Mucosa of gallbladder (tissue), 1 donor: Measurements from ENCODE around the gene TYMS. TPM values are rescaled to one million over a fixed set of nuclear protein-coding genes. Genes with fewer than 3 reads are reported as not detected.

Source experiments
- DNase-seq: peaks from one replicate; pipeline ENCODE4 v3.0.0-alpha.2; 2020; ENCODE audit warnings: low spot score
- total RNA-seq: library from RNA; stranded (reverse); gene quantifications from one replicate; pipeline ENCODE4 v1.2.1, GENCODE V29; 2021
- donor health status: DM: no; HTN: no; CAD: no.

TYMS gene
- total RNA-seq, 1 donor from 2014 or later, result 5.8 TPM

DNA sequence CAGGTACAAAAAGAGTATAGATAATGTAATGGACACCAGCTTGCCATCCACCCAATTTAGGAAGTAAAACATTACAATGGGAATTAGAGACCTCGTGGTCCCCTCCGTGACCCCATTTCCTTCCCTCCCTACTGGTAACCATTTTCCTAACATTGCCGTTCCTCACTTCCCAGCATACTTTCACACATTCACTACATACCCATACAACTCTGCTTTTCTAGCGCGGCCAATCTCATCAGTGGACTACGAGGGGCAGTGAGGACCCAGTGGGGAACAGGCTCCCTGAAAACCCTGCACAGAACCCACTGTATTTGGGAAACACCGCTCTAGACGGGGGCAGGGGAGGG, 53.8 kb downstream of the TYMS start:
- DNase-seq, result no peak

DNA sequence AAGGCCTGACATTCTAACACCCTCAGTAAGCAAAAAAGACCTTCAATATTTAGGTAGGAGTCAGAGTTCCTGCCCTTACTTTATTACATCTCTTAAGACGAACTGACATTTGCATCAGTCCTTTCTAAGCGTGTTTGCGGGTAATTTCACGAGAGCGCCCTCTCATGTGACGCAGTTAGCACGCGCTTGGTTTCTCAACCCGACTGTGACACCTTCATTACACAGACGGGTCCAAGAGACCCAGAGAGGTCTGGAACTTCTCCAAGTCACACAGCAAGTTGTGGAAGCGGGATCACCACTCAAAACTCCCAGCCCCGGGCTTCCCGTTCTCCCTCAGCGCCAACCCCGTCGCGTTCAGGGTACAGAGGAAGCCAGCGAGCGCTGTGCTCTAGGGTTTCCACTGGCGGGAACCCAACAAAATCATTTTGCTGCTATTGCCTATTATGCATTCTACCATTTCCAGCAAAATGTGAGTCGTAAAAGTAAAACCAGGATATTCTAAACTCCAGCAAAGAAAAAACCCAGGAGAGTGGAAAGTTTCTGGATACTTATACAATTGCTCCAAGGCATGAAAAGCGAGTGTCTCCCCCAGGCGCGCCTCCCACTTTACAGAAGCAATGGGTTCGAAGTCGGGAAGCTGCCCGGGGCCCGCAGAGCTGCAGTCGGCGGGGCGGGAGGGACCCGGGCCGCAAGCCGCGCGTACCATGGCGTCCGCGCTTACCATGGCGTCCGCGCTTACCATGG, 54.4 kb downstream of the TYMS start:
- peak; percentile 84 for DNase-seq

DNA sequence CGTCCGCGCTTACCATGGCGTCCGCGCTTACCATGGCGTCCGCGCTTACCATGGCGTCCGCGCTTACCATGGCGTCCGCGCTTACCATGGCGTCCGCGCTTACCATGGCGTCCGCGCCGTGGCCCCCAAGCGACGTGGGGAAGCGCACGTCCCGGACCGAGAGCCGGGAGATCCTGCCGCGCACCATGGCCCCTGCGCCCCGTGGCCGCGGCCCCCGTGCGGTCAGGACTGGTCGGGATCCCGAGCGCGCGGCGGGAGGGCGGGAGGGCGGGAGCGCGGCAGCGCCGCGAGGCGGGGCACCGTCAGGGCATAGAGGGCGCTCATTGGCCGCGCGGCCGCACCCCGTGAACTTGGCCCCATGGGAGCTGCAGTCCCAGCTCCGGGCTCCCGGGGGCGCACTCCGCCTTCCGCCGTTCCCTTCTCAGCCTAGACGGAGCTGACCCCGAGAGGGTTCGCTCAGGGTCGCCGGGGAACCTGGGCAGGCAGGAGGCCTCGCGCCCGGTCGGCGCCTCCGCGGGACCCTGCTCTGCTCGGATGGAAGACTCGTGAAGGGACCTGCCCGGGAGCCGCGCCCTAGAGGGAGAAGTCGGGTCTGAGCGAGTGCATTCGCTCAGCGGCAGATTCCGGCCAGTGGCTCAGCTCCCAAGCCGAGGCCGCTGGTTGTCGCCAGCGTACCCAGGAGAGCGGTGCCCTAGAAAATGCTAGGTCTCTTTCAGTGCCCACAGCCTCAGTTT, 55.1 kb downstream of the TYMS start, which contains the start of gene ENOSF1:
TSS of gene ENOSF1 (minus strand) at position 230 of the 734 bp plus-strand sequence. CDS start at position 187, 43 bp downstream.
- DNase-seq, result peak; percentile 82

- DNase-seq, result no peak
Measured at GRCh38 chr18:713135-713490, 55.7 kb downstream of the TYMS start.

GRCh38 chr18:715626-716025, 58.2 kb downstream of the TYMS start:
- DNase-seq, result no peak

GRCh38 chr18:717003-717402, 59.5 kb downstream of the TYMS start:
- DNase-seq, result no peak

Other genes with a start within 250 kb of the TYMS start
- 4.9 TPM for gene COLEC12, start 157.0 kb upstream of the TYMS start, total RNA-seq
- gene CETN1, start 77.3 kb upstream of the TYMS start, total RNA-seq, result not detected
- gene CLUL1, start 60.7 kb upstream of the TYMS start, total RNA-seq, result 0.46 TPM
- 58.4 TPM for gene ENOSF1, start 55.0 kb downstream of the TYMS start, total RNA-seq
- 46.0 TPM for gene YES1, start 154.6 kb downstream of the TYMS start, total RNA-seq
- 1.1 TPM for gene ADCYAP1, start 247.2 kb downstream of the TYMS start, total RNA-seq